Mesenchymal stem cell (in vitro differentiated cells and primary cell): ENCODE data around the gene SETD3.

ENCODE experiments used
- DNase-seq: peaks from one replicate; pipeline ENCODE4 v3.0.0-alpha.2; 2013
- H2AFZ ChIP-seq: one replicate; pipeline ENCODE4 v1.6.1; 2013; ENCODE audit warnings: low read depth, mild to moderate bottlenecking, control low read depth, inconsistent platforms, low read length, moderate library complexity
- H2AK5ac ChIP-seq: 2 replicates; pipeline ENCODE4 v1.6.1; 2013; ENCODE audit warnings: low read length, moderate library complexity, mild to moderate bottlenecking, inconsistent platforms; ENCODE audit not compliant: severe bottlenecking
- H2BK120ac ChIP-seq: one replicate; pipeline ENCODE4 v1.6.1; 2013; ENCODE audit warnings: low read depth, mild to moderate bottlenecking, inconsistent platforms, low read length, moderate library complexity
- H2BK12ac ChIP-seq, 2 experiments: one replicate each; pipeline ENCODE4 v1.6.1; 2013; ENCODE audit warnings: inconsistent platforms in 2 of 2, low read length in 2 of 2, mild to moderate bottlenecking in 2 of 2, moderate library complexity in 2 of 2, control low read depth in 1 of 2
- H2BK15ac ChIP-seq: one replicate; pipeline ENCODE4 v1.6.1; 2013; ENCODE audit warnings: mild to moderate bottlenecking, low read depth, inconsistent platforms; ENCODE audit not compliant: poor library complexity, severe bottlenecking
- H2BK5ac ChIP-seq: 2 replicates; pipeline ENCODE4 v1.6.1; 2013; ENCODE audit warnings: low read depth, mild to moderate bottlenecking, low read length, control low read depth, inconsistent platforms; ENCODE audit not compliant: poor library complexity, severe bottlenecking
- H3K14ac ChIP-seq, 2 experiments: one replicate each; pipeline ENCODE4 v1.6.1; 2013; ENCODE audit warnings: inconsistent platforms in 2 of 2, low read length in 2 of 2, control low read depth in 1 of 2, mild to moderate bottlenecking in 1 of 2, moderate library complexity in 1 of 2
- H3K18ac ChIP-seq, 2 experiments: one replicate each; pipeline ENCODE4 v1.6.1; 2013; ENCODE audit warnings: inconsistent platforms in 2 of 2, low read length in 2 of 2, control low read depth in 1 of 2, low read depth in 1 of 2, mild to moderate bottlenecking in 1 of 2
- H3K23ac ChIP-seq, 2 experiments: one replicate each; pipeline ENCODE4 v1.6.1; 2013; ENCODE audit warnings: inconsistent platforms in 2 of 2, low read length in 2 of 2, mild to moderate bottlenecking in 2 of 2, moderate library complexity in 2 of 2, control low read depth in 1 of 2
- H3K27ac ChIP-seq: 2 replicates; pipeline ENCODE4 v1.5.1; 2013; ENCODE audit warnings: mild to moderate bottlenecking, moderate library complexity, low read length, control low read depth, inconsistent platforms; ENCODE audit not compliant: poor library complexity, severe bottlenecking
- H3K27me3 ChIP-seq, 2 experiments: 2 replicates each; pipeline versions ENCODE4 v1.6.1 to v1.7.0; 2013; ENCODE audit warnings: low read length in 2 of 2, mild to moderate bottlenecking in 2 of 2, moderate library complexity in 2 of 2, control low read depth in 1 of 2, inconsistent platforms in 1 of 2; ENCODE audit not compliant: control insufficient read depth in 1 of 2, insufficient read depth in 1 of 2
- H3K36me3 ChIP-seq, 2 experiments: 2 replicates each; pipeline versions ENCODE4 v1.6.1 to v1.7.0; 2013; ENCODE audit warnings: low read length in 2 of 2, control low read depth in 1 of 2, inconsistent platforms in 1 of 2, low read depth in 1 of 2, mild to moderate bottlenecking in 1 of 2; ENCODE audit not compliant: insufficient read depth in 2 of 2, control insufficient read depth in 1 of 2
- H3K4ac ChIP-seq, 2 experiments: one replicate each; pipeline ENCODE4 v1.6.1; 2013; ENCODE audit warnings: inconsistent platforms in 2 of 2, low read length in 2 of 2, mild to moderate bottlenecking in 2 of 2, moderate library complexity in 2 of 2, control low read depth in 1 of 2, low read depth in 1 of 2
- H3K4me1 ChIP-seq: 2 replicates; pipeline ENCODE4 v1.6.1; 2013; ENCODE audit warnings: low read depth, low read length, control low read depth; ENCODE audit not compliant: control insufficient read depth, insufficient read depth
- H3K4me2 ChIP-seq: 2 replicates; pipeline ENCODE4 v1.6.1; 2013; ENCODE audit warnings: low read length, mild to moderate bottlenecking, inconsistent platforms; ENCODE audit not compliant: poor library complexity, severe bottlenecking
- H3K4me3 ChIP-seq, 2 experiments: 2 replicates each; pipeline versions ENCODE4 v1.5.1 to v1.7.0; 2013; ENCODE audit warnings: low read length in 2 of 2, mild to moderate bottlenecking in 2 of 2, control low read depth in 1 of 2, low read depth in 1 of 2; ENCODE audit not compliant: insufficient read depth in 1 of 2
- H3K79me1 ChIP-seq: replicated peaks from 2 replicates; pipeline ENCODE4 v1.6.1; 2013; ENCODE audit warnings: mild to moderate bottlenecking, control low read depth, low read length, inconsistent platforms; ENCODE audit not compliant: poor library complexity, severe bottlenecking
- H3K9ac ChIP-seq: 2 replicates; pipeline ENCODE4 v1.7.0; 2013; ENCODE audit warnings: mild to moderate bottlenecking, low read length, moderate library complexity
- H3K9me3 ChIP-seq: 2 replicates; pipeline ENCODE4 v1.7.0; 2013; ENCODE audit warnings: mild to moderate bottlenecking, low read length; ENCODE audit not compliant: control insufficient read depth
- H4K8ac ChIP-seq: one replicate; pipeline ENCODE4 v1.6.1; 2013; ENCODE audit warnings: inconsistent platforms, mild to moderate bottlenecking, low read length, moderate library complexity
- H4K91ac ChIP-seq: one replicate; pipeline ENCODE4 v1.6.1; 2013; ENCODE audit warnings: mild to moderate bottlenecking, low read length, inconsistent platforms
- WGBS: methylation state at CpG from one replicate; pipeline ENCODE4 v1.1.7; 2013; ENCODE audit warnings: mixed read lengths; 5-methylcytosine and 5-hydroxymethylcytosine counted together

SETD3 gene

DNA sequence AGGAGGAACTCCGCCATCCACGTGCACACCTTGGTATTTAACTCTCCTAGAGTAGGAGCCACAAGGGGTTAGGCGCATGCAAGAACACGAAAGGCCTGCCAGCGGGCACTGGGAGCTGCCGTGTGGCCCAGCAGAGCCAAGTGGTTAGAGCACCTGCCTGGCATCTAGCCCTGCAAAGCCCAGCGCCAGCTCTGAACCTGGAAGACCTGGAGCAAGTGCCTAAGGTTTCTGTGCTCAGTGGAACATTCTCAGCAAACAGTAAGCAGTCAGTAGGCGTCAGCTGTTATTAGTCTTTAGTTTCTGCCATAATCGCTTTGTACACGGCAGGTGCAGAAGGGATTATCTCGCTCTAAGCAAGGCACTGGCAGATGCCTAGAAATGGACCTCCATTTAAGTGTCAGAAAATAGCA is 55.4 kb downstream of the SETD3 start:
- H3K18ac ChIP-seq: no peak overlapping the region
- peaks cover 46% of the 10 kb centered on the region for H3K79me1 ChIP-seq
- H2BK12ac ChIP-seq: no peak overlapping the region
- no peak overlapping the region for H3K4me3 ChIP-seq
- H3K36me3 ChIP-seq: peaks cover 19 to 36% of the 10 kb centered on the region in 2 experiments
- no peak overlapping the region for H3K4ac ChIP-seq
- no peak overlapping the region for H3K23ac ChIP-seq
- H2BK15ac ChIP-seq: no peak overlapping the region
- no peak overlapping the region for H2AFZ ChIP-seq
- H3K27ac ChIP-seq: no peak overlapping the region
- no peak overlapping the region for H2BK120ac ChIP-seq
- H4K91ac ChIP-seq: no peak overlapping the region
- H3K14ac ChIP-seq: no peak overlapping the region
- H4K8ac ChIP-seq: no peak overlapping the region
- DNase-seq: no peak
- no peak overlapping the region for H2BK5ac ChIP-seq
- H3K9me3 ChIP-seq: peaks cover 9% of the 10 kb centered on the region
- WGBS: 92% methylated on average over 11 of the region's 11 CpGs
- no peak overlapping the region for H2AK5ac ChIP-seq
- H3K27me3 ChIP-seq: no peaks in the 10 kb centered on the region
- no peak overlapping the region for H3K4me2 ChIP-seq
- peaks cover 9% of the 10 kb centered on the region for H3K4me1 ChIP-seq
- no peak overlapping the region for H3K9ac ChIP-seq

DNA sequence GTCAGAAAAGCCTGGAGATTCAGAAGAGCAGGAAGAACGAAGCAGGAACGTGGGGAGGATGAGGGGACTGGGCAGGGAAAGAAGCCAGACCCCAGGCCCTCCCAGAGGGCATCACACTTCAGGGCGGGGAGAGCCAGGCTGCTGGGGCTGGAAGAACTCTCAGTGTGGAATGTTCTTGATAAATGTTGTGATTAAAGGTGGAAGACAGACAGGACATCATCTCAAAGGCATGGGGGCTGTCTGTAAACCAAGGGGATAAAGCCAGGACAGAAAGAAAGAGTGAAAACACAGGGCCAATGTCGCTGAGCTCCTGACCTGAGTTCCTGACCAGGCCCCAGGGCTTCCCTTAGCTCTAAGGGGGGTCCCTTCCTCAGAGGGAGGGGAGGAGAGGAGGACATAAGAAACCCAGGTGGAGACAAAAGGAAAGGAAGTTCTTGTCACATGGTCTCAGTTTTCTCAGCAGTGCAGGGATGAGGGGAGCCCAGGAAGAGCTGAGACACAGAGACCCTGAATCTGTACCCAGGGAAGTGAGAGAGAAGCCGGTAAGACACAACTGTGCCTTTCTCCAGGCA is 56.3 kb downstream of the SETD3 start:
- Histone ChIP-seq H2AFZ (no peak overlapping the region), H3K14ac (no peak overlapping the region), H3K27ac (no peak overlapping the region), H3K23ac (peak overlapping the region in 1 of 2 experiments; percentile 53), H3K4me3 (no peak overlapping the region), H4K8ac (no peak overlapping the region), H3K4me1 (peaks cover 9% of the 10 kb centered on the region), H3K4ac (no peak overlapping the region), H2BK120ac (no peak overlapping the region), H3K27me3 (no peaks in the 10 kb centered on the region), H2BK5ac (no peak overlapping the region), H4K91ac (no peak overlapping the region), H3K36me3 (peaks cover 16 to 32% of the 10 kb centered on the region in 2 experiments), H3K18ac (no peak overlapping the region), H3K4me2 (no peak overlapping the region), H2BK15ac (no peak overlapping the region), H3K9me3 (peaks cover 9% of the 10 kb centered on the region), H2BK12ac (no peak overlapping the region), H3K9ac (no peak overlapping the region), H3K79me1 (peaks cover 45% of the 10 kb centered on the region), H2AK5ac (no peak overlapping the region)
- WGBS: 60% methylated on average over 5 of the region's 5 CpGs
- no peak for DNase-seq

DNA sequence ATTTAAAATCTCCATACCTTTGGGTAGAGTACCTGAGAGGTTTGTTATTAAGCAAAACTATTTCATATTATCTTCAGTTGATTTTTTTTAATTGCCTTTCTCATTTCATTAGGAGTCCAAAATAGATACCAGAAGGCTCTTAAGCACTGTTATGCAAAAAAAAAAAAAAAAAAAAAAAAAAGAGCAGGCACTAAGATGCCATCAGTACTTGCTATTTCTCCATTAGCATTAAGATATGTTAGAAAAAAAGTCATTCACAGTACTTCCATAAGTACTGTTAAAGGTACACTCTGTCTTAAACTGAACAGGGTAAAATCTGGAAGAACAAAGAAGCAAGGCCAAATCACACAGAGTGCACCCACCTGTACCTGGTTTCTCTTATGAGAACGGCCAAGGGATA is 57.2 kb downstream of the SETD3 start:
- Histone ChIP-seq H3K14ac (no peak overlapping the region), H3K4ac (no peak overlapping the region), H3K4me2 (no peak overlapping the region), H4K91ac (no peak overlapping the region), H2BK15ac (no peak overlapping the region), H3K9me3 (peaks cover under 1% of the 10 kb centered on the region), H3K27ac (no peak overlapping the region), H3K23ac (no peak overlapping the region), H3K18ac (no peak overlapping the region), H2BK12ac (no peak overlapping the region), H4K8ac (no peak overlapping the region), H3K27me3 (no peaks in the 10 kb centered on the region), H2AFZ (no peak overlapping the region), H3K4me3 (no peak overlapping the region), H2BK120ac (no peak overlapping the region), H3K4me1 (peaks cover 9% of the 10 kb centered on the region), H2AK5ac (no peak overlapping the region), H3K36me3 (peaks cover 6 to 24% of the 10 kb centered on the region in 2 experiments), H3K79me1 (peaks cover 41% of the 10 kb centered on the region), H2BK5ac (no peak overlapping the region), H3K9ac (no peak overlapping the region)
- WGBS: no CpG with 5 or more reads among the region's 1 CpG
- DNase-seq: no peak

DNA sequence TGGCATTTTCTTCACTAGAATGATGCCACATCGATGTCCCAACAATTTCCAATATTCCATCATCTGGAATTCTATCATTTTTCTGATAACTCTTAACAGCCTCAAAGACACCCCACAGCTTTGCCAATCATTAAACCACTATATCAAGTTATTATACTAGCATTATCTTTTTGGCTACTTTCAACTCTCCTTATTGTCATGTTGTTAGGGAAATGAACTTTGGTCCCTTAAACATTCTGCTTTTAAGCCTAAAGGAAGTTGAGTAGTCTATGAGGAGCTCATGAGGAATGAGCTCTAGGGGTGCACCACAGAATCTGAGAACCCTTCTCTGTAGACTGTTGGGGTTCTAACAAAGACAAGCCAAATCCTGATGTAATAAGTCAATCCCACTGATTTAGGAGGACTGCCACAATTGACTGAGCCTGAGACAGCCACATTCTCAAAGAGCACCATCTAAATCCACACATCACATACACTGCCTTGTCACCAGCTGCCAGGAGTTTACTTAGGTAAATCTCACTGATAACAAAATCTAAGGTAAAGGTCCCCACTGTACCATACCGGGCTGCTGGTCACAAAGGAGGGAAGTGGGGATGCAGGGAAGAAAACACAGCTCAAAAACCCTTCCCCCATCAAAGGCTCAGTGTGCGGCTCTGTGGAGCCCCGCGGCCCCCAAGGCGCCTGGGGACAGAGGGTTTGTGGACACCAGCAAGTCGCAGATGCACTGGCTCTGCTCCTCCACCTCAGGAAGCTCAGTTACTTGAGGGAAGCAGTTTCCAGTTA is 58.2 kb downstream of the SETD3 start:
- Histone ChIP-seq H3K23ac (no peak overlapping the region), H3K27me3 (no peaks in the 10 kb centered on the region), H3K4ac (no peak overlapping the region), H4K8ac (peak overlapping the region; percentile 24), H2BK12ac (no peak overlapping the region), H3K4me1 (peaks cover 3% of the 10 kb centered on the region), H4K91ac (no peak overlapping the region), H2BK15ac (no peak overlapping the region), H3K9me3 (no peaks in the 10 kb centered on the region), H3K9ac (no peak overlapping the region), H3K36me3 (peaks cover 0 to 22% of the 10 kb centered on the region in 2 experiments), H2BK120ac (no peak overlapping the region), H3K4me3 (no peak overlapping the region), H2AK5ac (no peak overlapping the region), H3K4me2 (no peak overlapping the region), H3K14ac (no peak overlapping the region), H3K18ac (no peak overlapping the region), H2BK5ac (no peak overlapping the region), H3K79me1 (peaks cover 38% of the 10 kb centered on the region), H2AFZ (no peak overlapping the region), H3K27ac (no peak overlapping the region)
- 94% methylated on average over 6 of the region's 7 CpGs for WGBS
- DNase-seq: no peak
